Lower lobe of right lung (tissue), 2 donors: ENCODE measurements around the gene CCDC170. TPM values are rescaled to one million over a fixed set of nuclear protein-coding genes. Genes with fewer than 3 reads are reported as not detected.

Experiments used
- ATAC-seq, 2 donors: fragments of 200-7000 bp; cut with Tn5 transposase; one replicate each; pipeline ENCODE4 v1.9.1; 2020 to 2022; ENCODE audit warnings: mild to moderate bottlenecking in 2 of 2, moderate library complexity in 2 of 2
- DNase-seq: peaks from one replicate; pipeline ENCODE4 v3.0.0-alpha.2; 2020
- H3K27ac ChIP-seq: fragments of 200-600 bp; one replicate; pipeline ENCODE4 v1.8.0; 2022
- H3K27me3 ChIP-seq: fragments of 200-600 bp; one replicate; pipeline ENCODE4 v1.8.0; 2022; ENCODE audit warnings: low read depth
- H3K36me3 ChIP-seq: fragments of 200-600 bp; one replicate; pipeline ENCODE4 v1.8.0; 2022; ENCODE audit warnings: mild to moderate bottlenecking
- H3K4me1 ChIP-seq: fragments of 200-600 bp; one replicate; pipeline ENCODE4 v1.8.0; 2022
- H3K4me3 ChIP-seq: fragments of 200-600 bp; one replicate; pipeline ENCODE4 v1.8.0; 2022; ENCODE audit warnings: mild to moderate bottlenecking
- H3K9me3 ChIP-seq: fragments of 200-600 bp; one replicate; pipeline ENCODE4 v1.8.0; 2022
- intact Hi-C: fragments of 100-400 bp; cut with DNase I; formaldehyde crosslinking; loops from one replicate; pipeline ENCODE4 v1.11.0; 2022
- total RNA-seq: library from RNA; stranded (reverse); fragmentation: NEBNext Ultra II Directional; extraction: Animal tissue kit (Norgen Biotek cat#: 25700); gene quantifications from one replicate; pipeline ENCODE4 v1.2.1, GENCODE V29; 2021
- TF ChIP-seq, protein P1 (sequence below): fragments of 200-600 bp; IDR thresholded peaks from one replicate; pipeline ENCODE4 v1.8.0; 2022; ENCODE audit warnings: antibody characterized with exemption, mild to moderate bottlenecking
- donor health status: DM: no; HTN: yes; CAD: no; lungs with severe emphysema.

The CCDC170 gene
- total RNA-seq, 1 donor from 2014 or later: 5.4 TPM

DNA sequence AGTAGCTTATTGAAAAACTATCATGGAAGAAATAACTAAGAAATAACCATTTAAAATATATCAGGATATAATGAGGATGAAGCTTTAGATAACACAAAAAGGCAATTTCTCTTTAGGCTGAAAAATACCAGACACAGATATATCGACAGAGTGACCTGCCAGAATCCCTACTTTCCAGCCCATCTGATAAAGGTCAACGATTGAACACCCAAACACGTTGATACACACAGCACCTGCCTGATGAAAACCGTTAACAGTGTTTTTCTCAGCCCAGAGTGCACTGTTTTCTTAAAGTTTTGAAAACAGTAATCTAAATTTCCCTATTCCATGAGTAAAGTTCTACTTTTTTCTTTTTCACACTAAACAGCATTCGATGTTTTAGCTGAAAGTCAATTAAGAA is 170.6 kb downstream of the CCDC170 start:
- Histone ChIP-seq H3K36me3 (no peaks in the 10 kb centered on the region), H3K9me3 (no peaks in the 10 kb centered on the region), H3K27ac (no peak overlapping the region), H3K27me3 (no peaks in the 10 kb centered on the region), H3K4me3 (no peak overlapping the region), H3K4me1 (no peaks in the 10 kb centered on the region)
- ATAC-seq (no peak), DNase-seq (no peak)
- intact Hi-C loops: no loop called here
- TF ChIP-seq, protein P1, sequence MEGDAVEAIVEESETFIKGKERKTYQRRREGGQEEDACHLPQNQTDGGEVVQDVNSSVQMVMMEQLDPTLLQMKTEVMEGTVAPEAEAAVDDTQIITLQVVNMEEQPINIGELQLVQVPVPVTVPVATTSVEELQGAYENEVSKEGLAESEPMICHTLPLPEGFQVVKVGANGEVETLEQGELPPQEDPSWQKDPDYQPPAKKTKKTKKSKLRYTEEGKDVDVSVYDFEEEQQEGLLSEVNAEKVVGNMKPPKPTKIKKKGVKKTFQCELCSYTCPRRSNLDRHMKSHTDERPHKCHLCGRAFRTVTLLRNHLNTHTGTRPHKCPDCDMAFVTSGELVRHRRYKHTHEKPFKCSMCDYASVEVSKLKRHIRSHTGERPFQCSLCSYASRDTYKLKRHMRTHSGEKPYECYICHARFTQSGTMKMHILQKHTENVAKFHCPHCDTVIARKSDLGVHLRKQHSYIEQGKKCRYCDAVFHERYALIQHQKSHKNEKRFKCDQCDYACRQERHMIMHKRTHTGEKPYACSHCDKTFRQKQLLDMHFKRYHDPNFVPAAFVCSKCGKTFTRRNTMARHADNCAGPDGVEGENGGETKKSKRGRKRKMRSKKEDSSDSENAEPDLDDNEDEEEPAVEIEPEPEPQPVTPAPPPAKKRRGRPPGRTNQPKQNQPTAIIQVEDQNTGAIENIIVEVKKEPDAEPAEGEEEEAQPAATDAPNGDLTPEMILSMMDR: no peak

DNA sequence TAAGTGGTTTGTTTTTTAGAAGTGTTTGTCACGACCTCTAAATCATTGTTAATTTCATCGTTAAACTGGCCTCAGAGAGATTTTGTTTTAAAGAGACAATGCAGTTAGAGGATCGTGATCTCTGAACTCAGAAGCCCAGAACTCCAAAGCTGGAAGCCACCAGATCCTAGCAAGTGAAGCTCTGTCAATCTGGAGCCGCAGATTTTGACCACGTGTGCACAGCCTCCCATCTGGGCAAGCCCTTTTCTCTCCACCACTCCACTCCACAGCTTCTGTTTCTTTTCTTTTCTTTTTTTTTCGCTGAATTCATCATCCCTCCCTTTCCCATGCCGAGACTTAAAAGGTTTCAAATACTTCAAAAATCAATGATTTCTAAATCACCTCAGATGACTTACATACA is 171.5 kb downstream of the CCDC170 start:
- intact Hi-C loops: no loop called here
- Histone ChIP-seq H3K4me3 (no peak overlapping the region), H3K4me1 (no peaks in the 10 kb centered on the region)

DNA sequence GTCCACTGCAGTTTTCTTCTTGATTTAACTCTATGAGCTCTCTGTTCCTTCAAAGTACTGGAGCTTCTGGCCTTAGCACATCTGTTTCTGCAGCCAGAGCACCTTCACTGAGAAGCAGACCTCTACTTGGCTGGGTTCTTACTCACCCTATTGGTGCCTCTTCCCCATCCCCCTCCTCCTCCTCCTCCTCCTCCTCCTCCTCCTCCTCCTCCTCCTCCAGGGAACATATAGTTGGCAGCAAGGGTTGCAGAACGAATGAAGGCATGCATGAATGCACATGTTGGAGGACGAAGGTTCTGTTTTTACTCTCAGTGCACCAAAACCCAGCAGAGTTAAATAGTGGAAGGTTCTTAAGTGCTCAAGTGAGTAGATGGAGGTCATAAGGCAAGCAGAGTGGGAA is 172.7 kb downstream of the CCDC170 start:
- Histone ChIP-seq H3K4me1 (no peaks in the 10 kb centered on the region), H3K9me3 (no peaks in the 10 kb centered on the region), H3K4me3 (no peak overlapping the region), H3K27ac (no peak overlapping the region), H3K36me3 (no peaks in the 10 kb centered on the region), H3K27me3 (no peaks in the 10 kb centered on the region)
- intact Hi-C loops: no loop called here
- ATAC-seq (no peak), DNase-seq (no peak)
- TF ChIP-seq, protein P1: no peak

More for the DNA sequence above, 171.5 kb downstream of the CCDC170 start:
- DNase-seq: no peak
- no peak overlapping the region for H3K27ac ChIP-seq
- TF ChIP-seq, protein P1: no peak
- H3K36me3 ChIP-seq: no peaks in the 10 kb centered on the region
- no peaks in the 10 kb centered on the region for H3K27me3 ChIP-seq
- no peak for ATAC-seq
- H3K9me3 ChIP-seq: no peaks in the 10 kb centered on the region

DNA sequence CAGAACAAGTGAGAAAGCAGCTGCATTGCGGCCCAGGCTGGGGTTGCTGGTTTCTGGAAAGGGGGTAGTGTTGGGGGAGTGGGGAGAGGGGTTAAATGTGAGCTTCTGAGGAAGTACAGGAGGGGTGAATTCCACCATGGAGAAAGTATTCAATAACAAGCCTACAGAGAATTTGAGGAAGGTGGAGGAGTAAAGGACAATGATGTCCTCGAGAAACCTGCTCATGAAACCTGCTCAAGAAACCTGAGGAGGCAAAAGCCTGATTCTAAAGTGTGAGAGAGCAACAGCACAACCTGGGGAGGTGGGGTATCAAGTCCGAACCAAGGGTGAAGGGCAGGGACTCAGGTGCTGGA is 175.4 kb downstream of the CCDC170 start:
- ATAC-seq: no peak
- TF ChIP-seq, protein P1: no peak
- Histone ChIP-seq H3K9me3 (no peaks in the 10 kb centered on the region), H3K4me1 (no peaks in the 10 kb centered on the region), H3K27ac (no peak overlapping the region), H3K27me3 (no peaks in the 10 kb centered on the region), H3K4me3 (no peak overlapping the region), H3K36me3 (no peaks in the 10 kb centered on the region)
- intact Hi-C loops: no loop called here
- no peak for DNase-seq

DNA sequence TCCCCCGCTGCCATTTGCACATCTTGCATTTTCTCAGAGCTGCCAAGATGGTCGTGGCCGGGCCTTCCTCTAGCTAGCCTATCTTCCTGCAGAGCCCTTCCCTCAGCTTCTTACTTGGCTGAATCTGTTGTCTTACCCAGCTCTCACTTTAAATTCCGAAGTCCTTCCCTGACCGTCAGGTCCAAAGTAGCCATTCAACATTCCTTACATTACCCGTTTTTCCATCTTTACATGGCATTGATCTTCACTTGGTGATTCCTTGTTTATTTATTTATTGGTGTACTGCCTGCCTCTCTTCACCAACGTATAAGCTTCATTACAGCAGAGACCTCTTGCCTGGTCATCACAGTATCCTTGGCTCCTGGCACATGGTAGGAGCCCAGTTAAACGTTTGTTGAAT is 176.3 kb downstream of the CCDC170 start:
- Histone ChIP-seq H3K27ac (no peak overlapping the region), H3K4me3 (no peak overlapping the region), H3K36me3 (no peaks in the 10 kb centered on the region), H3K9me3 (no peaks in the 10 kb centered on the region), H3K4me1 (no peaks in the 10 kb centered on the region), H3K27me3 (no peaks in the 10 kb centered on the region)
- TF ChIP-seq, protein P1: no peak
- ATAC-seq (no peak), DNase-seq (no peak)
- intact Hi-C loops: no loop called here

Other genes starting within 250 kb of the CCDC170 start
- gene ZBTB2, start 102.5 kb upstream of the CCDC170 start, total RNA-seq: 10.3 TPM
- 19.5 TPM for gene RMND1, start 41.9 kb upstream of the CCDC170 start, total RNA-seq